ENCODE data around the gene UNC80. TPM values are rescaled to one million over a fixed set of nuclear protein-coding genes. Genes with fewer than 3 reads are reported as not detected.

Gene UNC80
- total and polyA plus RNA-seq, 10 donors: 0.05 to 1.9 (median 0.63) TPM

DNA sequence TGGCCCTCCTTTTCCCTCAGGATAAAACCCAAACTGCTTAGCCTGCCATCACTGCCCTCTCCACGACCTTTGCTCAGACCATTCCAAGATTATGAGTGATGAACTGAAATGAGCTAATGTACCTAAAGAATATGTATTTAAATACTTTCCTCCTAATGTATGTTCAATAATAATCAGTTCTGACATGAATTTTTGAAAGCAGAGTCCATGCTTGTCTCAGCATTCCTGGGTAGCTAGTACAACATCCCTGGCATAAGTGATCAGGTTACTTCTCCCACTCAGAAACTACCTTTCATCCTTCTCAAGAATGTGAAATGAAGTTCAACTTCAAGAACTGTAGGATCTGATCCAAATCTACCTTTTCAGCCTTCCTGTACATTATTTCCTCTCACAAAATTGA, 103.6 kb downstream of the UNC80 start:
- Histone ChIP-seq H3K36me3 (no peaks in the 10 kb centered on the region), H3K27ac (no peak overlapping the region), H3K4me3 (no peak overlapping the region), H3K27me3 (replicated peaks in 1 of 7) (no peaks in the 10 kb centered on the region), H3K9me3 (no peaks in the 10 kb centered on the region), H3K4me1 (no peaks in the 10 kb centered on the region)
- DNase-seq: no peak
- TF ChIP-seq, protein P1, sequence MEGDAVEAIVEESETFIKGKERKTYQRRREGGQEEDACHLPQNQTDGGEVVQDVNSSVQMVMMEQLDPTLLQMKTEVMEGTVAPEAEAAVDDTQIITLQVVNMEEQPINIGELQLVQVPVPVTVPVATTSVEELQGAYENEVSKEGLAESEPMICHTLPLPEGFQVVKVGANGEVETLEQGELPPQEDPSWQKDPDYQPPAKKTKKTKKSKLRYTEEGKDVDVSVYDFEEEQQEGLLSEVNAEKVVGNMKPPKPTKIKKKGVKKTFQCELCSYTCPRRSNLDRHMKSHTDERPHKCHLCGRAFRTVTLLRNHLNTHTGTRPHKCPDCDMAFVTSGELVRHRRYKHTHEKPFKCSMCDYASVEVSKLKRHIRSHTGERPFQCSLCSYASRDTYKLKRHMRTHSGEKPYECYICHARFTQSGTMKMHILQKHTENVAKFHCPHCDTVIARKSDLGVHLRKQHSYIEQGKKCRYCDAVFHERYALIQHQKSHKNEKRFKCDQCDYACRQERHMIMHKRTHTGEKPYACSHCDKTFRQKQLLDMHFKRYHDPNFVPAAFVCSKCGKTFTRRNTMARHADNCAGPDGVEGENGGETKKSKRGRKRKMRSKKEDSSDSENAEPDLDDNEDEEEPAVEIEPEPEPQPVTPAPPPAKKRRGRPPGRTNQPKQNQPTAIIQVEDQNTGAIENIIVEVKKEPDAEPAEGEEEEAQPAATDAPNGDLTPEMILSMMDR (IDR thresholded peaks at IDR 0.05 in 8 of 11, conservative IDR thresholded peaks at IDR 0.05 in 3 of 11): no peak
- no peak for TF ChIP-seq POLR2A (IDR thresholded peaks at IDR 0.05)
- TF ChIP-seq POLR2AphosphoS5 (IDR thresholded peaks at IDR 0.05): no peak
- intact Hi-C loops (cut with DNase I; ENCODE audit: low total_unique reads): no loop called here
- 42 to 74% (median 68%) methylated on average over 1 of the region's 1 CpG for WGBS, 5 donors

DNA sequence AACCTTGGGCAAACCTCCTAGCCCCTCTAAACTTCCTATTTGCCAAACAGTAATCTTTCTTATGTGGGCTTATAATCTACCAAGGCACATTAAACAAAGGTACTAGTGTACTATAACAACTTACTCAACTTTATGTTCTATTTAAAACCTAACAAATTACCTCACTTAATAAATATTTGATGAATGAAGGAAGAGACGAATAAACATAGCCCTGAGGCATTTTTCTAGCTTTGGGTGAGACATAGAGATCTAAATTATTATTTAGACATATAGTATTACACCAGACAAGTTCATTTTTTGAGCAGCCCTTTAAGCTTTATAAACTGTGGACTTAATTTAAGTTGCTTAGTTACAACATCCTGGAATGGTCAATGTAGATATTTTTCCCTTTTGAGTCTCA, 104.6 kb downstream of the UNC80 start:
- H3K36me3 ChIP-seq: no peaks in the 10 kb centered on the region
- 46 to 66% (median 55%) methylated on average over 1 of the region's 1 CpG for WGBS, 5 donors
- intact Hi-C loops (cut with DNase I; ENCODE audit: low total_unique reads): no loop called here
- H3K27me3 ChIP-seq (replicated peaks in 1 of 7): no peaks in the 10 kb centered on the region
- no peaks in the 10 kb centered on the region for H3K9me3 ChIP-seq
- H3K4me1 ChIP-seq: no peaks in the 10 kb centered on the region
- no peak overlapping the region for H3K27ac ChIP-seq
- no peak overlapping the region for H3K4me3 ChIP-seq
- DNase-seq: no peak
- TF ChIP-seq, protein P1 (IDR thresholded peaks at IDR 0.05 in 8 of 11, conservative IDR thresholded peaks at IDR 0.05 in 3 of 11): no peak
- TF ChIP-seq POLR2A (IDR thresholded peaks at IDR 0.05) (no peak), POLR2AphosphoS5 (IDR thresholded peaks at IDR 0.05) (no peak)

DNA sequence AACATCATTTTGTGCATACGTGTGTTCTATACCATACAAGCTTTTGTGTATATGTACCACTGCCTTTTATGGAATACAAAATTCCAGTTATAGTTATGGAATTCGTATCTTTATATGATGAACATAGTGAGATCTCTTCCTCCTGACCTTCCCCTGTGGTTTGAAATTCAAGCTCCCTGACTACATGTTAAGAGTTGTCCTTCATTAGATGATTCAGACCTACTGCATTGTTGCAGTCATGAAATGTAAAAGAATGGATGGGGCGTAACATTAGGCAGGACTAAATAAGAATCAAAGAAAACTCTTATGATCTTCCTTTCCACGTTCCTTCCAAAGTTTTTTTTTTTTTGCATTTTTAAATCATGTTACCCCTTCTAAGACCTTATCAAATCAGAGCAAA, 107.1 kb downstream of the UNC80 start:
- 71 to 83% (median 80%) methylated on average over 4 of the region's 4 CpGs for WGBS, 5 donors
- TF ChIP-seq POLR2A (IDR thresholded peaks at IDR 0.05) (no peak), POLR2AphosphoS5 (IDR thresholded peaks at IDR 0.05) (no peak)
- TF ChIP-seq, protein P1 (IDR thresholded peaks at IDR 0.05 in 8 of 11, conservative IDR thresholded peaks at IDR 0.05 in 3 of 11): no peak
- Histone ChIP-seq H3K36me3 (no peaks in the 10 kb centered on the region), H3K9me3 (no peaks in the 10 kb centered on the region), H3K4me3 (no peak overlapping the region), H3K4me1 (no peaks in the 10 kb centered on the region), H3K27me3 (replicated peaks in 1 of 7) (no peaks in the 10 kb centered on the region), H3K27ac (no peak overlapping the region)
- intact Hi-C loops (cut with DNase I; ENCODE audit: low total_unique reads): no loop called here
- DNase-seq: no peak

DNA sequence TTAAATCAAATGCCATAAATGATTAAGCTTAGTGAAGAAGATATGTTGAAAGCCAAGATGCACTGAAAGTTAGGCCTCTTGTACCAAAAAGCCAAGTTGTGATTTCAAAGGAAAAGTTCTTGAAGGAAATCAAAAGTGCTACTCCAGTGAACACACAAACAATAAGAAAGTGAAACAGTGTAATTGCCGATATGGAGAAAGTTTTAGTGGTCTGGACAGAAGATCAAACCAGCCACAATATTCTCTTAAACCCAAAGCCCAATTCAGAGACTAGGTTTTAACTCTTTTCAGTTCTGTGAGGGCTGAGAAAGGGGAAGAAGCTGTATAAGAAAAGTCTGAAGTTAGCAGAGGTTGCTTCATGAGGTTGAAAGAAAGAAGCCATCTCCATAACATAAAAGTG, 129.0 kb downstream of the UNC80 start:
- H3K9me3 ChIP-seq: no peaks in the 10 kb centered on the region
- H3K4me3 ChIP-seq: no peak overlapping the region
- no peak overlapping the region for H3K27ac ChIP-seq
- intact Hi-C loops (cut with DNase I; ENCODE audit: low total_unique reads): no loop called here
- no peak for DNase-seq
- H3K27me3 ChIP-seq (replicated peaks in 1 of 7): no peaks in the 10 kb centered on the region
- no peaks in the 10 kb centered on the region for H3K36me3 ChIP-seq
- TF ChIP-seq POLR2AphosphoS5 (IDR thresholded peaks at IDR 0.05): no peak
- no peak for TF ChIP-seq POLR2A (IDR thresholded peaks at IDR 0.05)
- TF ChIP-seq, protein P1 (IDR thresholded peaks at IDR 0.05 in 8 of 11, conservative IDR thresholded peaks at IDR 0.05 in 3 of 11): no peak
- 62 to 75% (median 74%) methylated on average over 1 of the region's 1 CpG for WGBS, 5 donors
- no peaks in the 10 kb centered on the region for H3K4me1 ChIP-seq
